GM12878 (cell line): Measurements from ENCODE around the gene GABBR2. TPM values are rescaled to one million over a fixed set of nuclear protein-coding genes. Genes with fewer than 3 reads are reported as not detected.

Experiments used
- ATAC-seq: fragments of 200-7000 bp; cut with Tn5 transposase; 3 replicates; pipeline ENCODE4 v1.9.1; 2020; ENCODE audit warnings: mild to moderate bottlenecking, moderate library complexity
- BruUV-seq: library from RNA; stranded (reverse); fragments of 400-500 nt; replicated peaks from 2 replicates; lab custom pipeline; 2021; lab: Mats Ljungman, UMichigan
- CTCF ChIA-PET: fragments of 300-600 bp; sonication (Branson Sonifier 250); formaldehyde crosslinking; extraction: SDS; loops from one replicate; lab custom pipeline; 2021; ENCODE audit warnings: inconsistent platforms; lab: Yijun Ruan, JAX
- POLR2A ChIA-PET: fragments of 350-600 bp; formaldehyde crosslinking; extraction: SDS; loops from one replicate; lab custom pipeline; 2021; ENCODE audit warnings: inconsistent platforms; lab: Charles Lee
- RAD21 ChIA-PET: fragments of 300-600 bp; sonication (Branson Sonifier 250); formaldehyde crosslinking; loops from one replicate; lab custom pipeline; 2023; ENCODE audit warnings: antibody characterized with exemption; ENCODE audit not compliant: unreplicated experiment; lab: Charles Lee
- SMC1A ChIA-PET: fragments of 300-600 bp; sonication (Branson Sonifier 250); formaldehyde crosslinking; loops from one replicate; lab custom pipeline; 2023; ENCODE audit not compliant: unreplicated experiment, uncharacterized antibody; lab: Charles Lee
- DNase-seq: peaks from one replicate; pipeline ENCODE4 v3.0.0-alpha.2; 2011; ENCODE audit warnings: low read depth, low spot score
- FAIRE-seq: peaks from 3 replicates; lab custom pipeline; 2011; peaks lifted over from hg19 to GRCh38; lab: Jason Lieb, UNC
- H2AFZ ChIP-seq: 2 replicates; pipeline ENCODE4 v1.6.0; 2011; ENCODE audit warnings: low read depth, low read length, control low read depth; ENCODE audit not compliant: control insufficient read depth
- H3K27ac ChIP-seq: 2 replicates; pipeline ENCODE4 v1.5.1; 2011; ENCODE audit warnings: control low read depth; ENCODE audit not compliant: control insufficient read depth, insufficient read depth
- H3K27me3 ChIP-seq, 2 experiments: replicated peaks in 1 of 2; 2 replicates each; pipeline versions ENCODE4 v1.6.0 to v1.6.1; 2011; ENCODE audit warnings: low read length in 1 of 2; ENCODE audit not compliant: control insufficient read depth in 2 of 2, insufficient read depth in 2 of 2
- H3K36me3 ChIP-seq, 2 experiments: 2 replicates each; pipeline ENCODE4 v1.5.1; 2011; ENCODE audit warnings: low read length in 1 of 2; ENCODE audit not compliant: control insufficient read depth in 2 of 2, insufficient read depth in 2 of 2
- H3K4me1 ChIP-seq: 2 replicates; pipeline ENCODE4 v1.6.1; 2011; ENCODE audit warnings: mild to moderate bottlenecking, low read length, moderate library complexity, mixed read lengths; ENCODE audit not compliant: control insufficient read depth, insufficient read depth
- H3K4me2 ChIP-seq: 2 replicates; pipeline ENCODE4 v1.6.0; 2011; ENCODE audit warnings: control low read depth; ENCODE audit not compliant: control insufficient read depth, insufficient read depth
- H3K4me3 ChIP-seq: fragments of 200-600 bp; sonication (generic); 2 replicates; pipeline ENCODE4 v1.5.1; 2016
- H3K79me2 ChIP-seq: 2 replicates; pipeline ENCODE4 v1.6.0; 2011; ENCODE audit warnings: low read length; ENCODE audit not compliant: control insufficient read depth, insufficient read depth
- H3K9ac ChIP-seq: 2 replicates; pipeline ENCODE4 v1.8.0; 2011; ENCODE audit warnings: low read length, control low read depth, mixed read lengths; ENCODE audit not compliant: control insufficient read depth, insufficient read depth
- H3K9me3 ChIP-seq: replicated peaks from 3 replicates; pipeline ENCODE4 v1.5.1; 2011; ENCODE audit warnings: mild to moderate bottlenecking, low read length; ENCODE audit not compliant: control insufficient read depth, insufficient read depth
- H4K20me1 ChIP-seq: 2 replicates; pipeline ENCODE4 v1.6.0; 2011; ENCODE audit not compliant: control insufficient read depth, insufficient read depth
- CREB1 ChIP-seq: IDR thresholded peaks from 2 replicates; pipeline ENCODE4 v1.6.1; 2012; ENCODE audit warnings: low read depth, mild to moderate bottlenecking, inconsistent platforms
- DPF2 ChIP-seq: fragments of 450-650 bp; IDR thresholded peaks from 2 replicates; pipeline ENCODE4 v1.6.1; 2017; ENCODE audit warnings: mild to moderate bottlenecking
- EGR1 ChIP-seq, 2 experiments: IDR thresholded peaks; 1 replicate in 1 of 2; 2 replicates in 1 of 2; pipeline ENCODE4 v1.6.1; 2011 to 2012; ENCODE audit warnings: low read depth in 2 of 2, low read length in 2 of 2, borderline replicate concordance in 1 of 2, mild to moderate bottlenecking in 1 of 2, moderate library complexity in 1 of 2
- FOXM1 ChIP-seq: IDR thresholded peaks from 2 replicates; pipeline ENCODE4 v1.6.1; 2012; ENCODE audit warnings: low read depth, mild to moderate bottlenecking, inconsistent platforms, low read length, moderate library complexity
- MEF2A ChIP-seq: IDR thresholded peaks from 2 replicates; pipeline ENCODE4 v1.6.1; 2011; ENCODE audit warnings: low read depth, mild to moderate bottlenecking, low read length, moderate library complexity; ENCODE audit not compliant: insufficient read depth
- MTA3 ChIP-seq: IDR thresholded peaks from 2 replicates; pipeline ENCODE4 v1.6.1; 2012; ENCODE audit warnings: low read length, inconsistent platforms, borderline replicate concordance
- NBN ChIP-seq: fragments of 450-650 bp; IDR thresholded peaks from 2 replicates; pipeline ENCODE4 v1.6.1; 2016
- NFIC ChIP-seq: IDR thresholded peaks from 2 replicates; pipeline ENCODE4 v1.6.1; 2012; ENCODE audit warnings: low read depth, mild to moderate bottlenecking, inconsistent platforms, low read length, moderate library complexity
- RBBP5 ChIP-seq: fragments of 200-600 bp; sonication (generic); conservative IDR thresholded peaks from 2 replicates; pipeline ENCODE4 v1.6.1; 2016
- SMAD5 ChIP-seq: IDR thresholded peaks from 2 replicates; pipeline ENCODE4 v1.6.1; 2016; ENCODE audit warnings: antibody characterized with exemption, low read depth
- STAT1 ChIP-seq: fragments of 450-650 bp; conservative IDR thresholded peaks from 2 replicates; pipeline ENCODE4 v1.6.1; 2014; ENCODE audit warnings: antibody characterized with exemption, mild to moderate bottlenecking
- ZNF274 ChIP-seq: IDR thresholded peaks from one replicate; pipeline ENCODE4 v1.8.0; 2011; ENCODE audit not compliant: insufficient read length, insufficient read depth
- WGBS: methylation state at CpG from one replicate; pipeline ENCODE4 v1.1.6; 2016; ENCODE audit warnings: low lambda C conversion rate; ENCODE audit not compliant: insufficient replicate concordance, insufficient coverage; ENCODE audit errors: missing lambda C conversion rate; 5-methylcytosine and 5-hydroxymethylcytosine counted together
- in situ Hi-C: fragments of 300-500 bp; cut with MboI; formaldehyde crosslinking; loops from 9 replicates; pipeline ENCODE4 v1.14.3; 2018; ENCODE audit warnings: mixed read lengths
- intact Hi-C: fragments of 100-400 bp; cut with micrococcal nuclease; formaldehyde crosslinking; loops from one replicate; pipeline ENCODE4 v1.14.2; 2022; ENCODE audit not compliant: unreplicated experiment
- polyA plus RNA-seq, 11 experiments: library from polyadenylated mRNA; depleted of rRNA in 4 of 11; unstranded in 6 of 11; stranded (reverse) in 5 of 11; fragments of >200 nt; fragmentation: Nextera tagmentation in 4 of 11; fragmentation: Illumina TruSeq in 1 of 11; extraction: Ambion mirVana in 4 of 11; extraction: Trizol in 1 of 11; gene quantifications; 1 replicate in 1 of 11; 2 replicates in 10 of 11; pipeline versions ENCODE4 v1.2.1 to v1.2.3, GENCODE V29; 2011 to 2016; ENCODE audit warnings: inconsistent platforms in 2 of 11, missing spikeins in 2 of 11, low read depth in 1 of 11
- total RNA-seq, 4 experiments: library from RNA; depleted of rRNA in 3 of 4; stranded (reverse); fragments of >200 nt in 3 of 4; fragmentation: Illumina TruSeq in 1 of 4; extraction: Trizol in 1 of 4; gene quantifications; 2 replicates each; pipeline versions ENCODE4 v1.2.1 to v1.2.3, GENCODE V29; 2013 to 2021
- TF ChIP-seq, protein P1 (sequence below): fragments of 450-650 bp; IDR thresholded peaks from 2 replicates; pipeline ENCODE4 v1.6.1; 2018; ENCODE audit warnings: borderline replicate concordance, mild to moderate bottlenecking; ENCODE audit not compliant: partially characterized antibody
- TF ChIP-seq, protein P2 (sequence below): IDR thresholded peaks from 2 replicates; pipeline ENCODE4 v1.6.1; 2011; ENCODE audit warnings: borderline replicate concordance, low read depth, mild to moderate bottlenecking, moderate library complexity, low read length; ENCODE audit not compliant: insufficient read depth, poor library complexity, severe bottlenecking

The GABBR2 gene
- total and polyA plus RNA-seq, 10 of the 15 experiments (the other 5 are each of a cell fraction or from before 2014, with no cell fraction given) = 0.02 to 2.2 (median 0.06) TPM; not detected in 2

DNA sequence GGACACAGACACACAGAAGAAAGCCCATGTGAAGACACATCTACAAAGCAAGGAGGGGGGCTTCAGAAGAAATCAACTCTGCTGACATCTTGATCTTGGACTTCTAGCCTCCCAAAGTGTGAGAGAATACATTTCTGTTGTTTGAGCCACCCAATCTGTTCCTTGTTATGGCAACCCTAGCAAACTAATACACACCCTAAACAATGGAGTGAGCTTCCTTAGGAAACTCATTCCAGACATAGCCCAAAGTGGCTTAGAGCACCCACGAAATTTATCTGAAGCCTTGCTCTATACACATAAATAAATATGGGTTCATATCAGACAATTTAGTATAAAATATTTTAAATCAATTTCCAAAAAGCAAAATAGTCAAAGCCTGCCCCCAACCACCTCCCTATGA lies 445.7 kb downstream of the GABBR2 start:
- H4K20me1 ChIP-seq = no peaks in the 10 kb centered on the region
- POLR2A ChIA-PET = no interaction called here
- ATAC-seq = no peak

More for the DNA sequence above, 445.7 kb downstream of the GABBR2 start:
- no peak overlapping the region for H2AFZ ChIP-seq
- ChIA-PET SMC1A (interaction anchor here (0.6 to 3.0 kb wide), 13 partner anchors 58 to 551 kb away, joined by 3 to 23 read pairs (median 4); partner anchors contain the start of genes TRIM14 and TRMO), CTCF (interaction anchor here (0.8 to 2.9 kb wide), 15 partner anchors 10 to 373 kb away, joined by 3 to 41 read pairs (median 5); partner anchors contain the start of genes TRIM14 and TRMO)
- H3K36me3 ChIP-seq = no peaks in the 10 kb centered on the region
- WGBS = 91% methylated on average over 1 of the region's 1 CpG
- H3K4me1 ChIP-seq = no peaks in the 10 kb centered on the region
- no peaks in the 10 kb centered on the region for H3K79me2 ChIP-seq
- FAIRE-seq = no peak
- no peaks in the 10 kb centered on the region for H3K27me3 ChIP-seq
- intact Hi-C loops (loop anchor here (1.0 to 10.0 kb wide), 5 partner anchors 58 to 548 kb away; no protein-coding TSS in a partner anchor), in situ Hi-C loops (loop anchor here (5.0 to 10.0 kb wide), 2 partner anchors 191 to 538 kb away; no protein-coding TSS in a partner anchor)
- no TSS peak for BruUV-seq
- H3K4me2 ChIP-seq = no peak overlapping the region
- TF ChIP-seq NBN = no peak
- TF ChIP-seq DPF2 = no peak
- TF ChIP-seq CREB1 = no peak
- TF ChIP-seq, protein P1, sequence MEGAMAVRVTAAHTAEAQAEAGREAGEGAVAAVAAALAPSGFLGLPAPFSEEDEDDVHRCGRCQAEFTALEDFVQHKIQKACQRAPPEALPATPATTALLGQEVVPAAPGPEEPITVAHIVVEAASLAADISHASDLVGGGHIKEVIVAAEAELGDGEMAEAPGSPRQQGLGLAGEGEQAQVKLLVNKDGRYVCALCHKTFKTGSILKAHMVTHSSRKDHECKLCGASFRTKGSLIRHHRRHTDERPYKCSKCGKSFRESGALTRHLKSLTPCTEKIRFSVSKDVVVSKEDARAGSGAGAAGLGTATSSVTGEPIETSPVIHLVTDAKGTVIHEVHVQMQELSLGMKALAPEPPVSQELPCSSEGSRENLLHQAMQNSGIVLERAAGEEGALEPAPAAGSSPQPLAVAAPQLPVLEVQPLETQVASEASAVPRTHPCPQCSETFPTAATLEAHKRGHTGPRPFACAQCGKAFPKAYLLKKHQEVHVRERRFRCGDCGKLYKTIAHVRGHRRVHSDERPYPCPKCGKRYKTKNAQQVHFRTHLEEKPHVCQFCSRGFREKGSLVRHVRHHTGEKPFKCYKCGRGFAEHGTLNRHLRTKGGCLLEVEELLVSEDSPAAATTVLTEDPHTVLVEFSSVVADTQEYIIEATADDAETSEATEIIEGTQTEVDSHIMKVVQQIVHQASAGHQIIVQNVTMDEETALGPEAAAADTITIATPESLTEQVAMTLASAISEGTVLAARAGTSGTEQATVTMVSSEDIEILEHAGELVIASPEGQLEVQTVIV = no peak
- no peak for TF ChIP-seq RBBP5
- TF ChIP-seq STAT1 = no peak
- TF ChIP-seq ZNF274 = no peak
- TF ChIP-seq NFIC = no peak
- TF ChIP-seq FOXM1 = no peak
- TF ChIP-seq SMAD5 = no peak
- no peak for TF ChIP-seq MEF2A
- no peak for TF ChIP-seq MTA3
- no peak for TF ChIP-seq EGR1 (IDR thresholded peaks at IDR 0.05; ENCODE audit: borderline replicate concordance in 1 of 2, low read depth in 2 of 2, low read length in 2 of 2)
- TF ChIP-seq, protein P2, sequence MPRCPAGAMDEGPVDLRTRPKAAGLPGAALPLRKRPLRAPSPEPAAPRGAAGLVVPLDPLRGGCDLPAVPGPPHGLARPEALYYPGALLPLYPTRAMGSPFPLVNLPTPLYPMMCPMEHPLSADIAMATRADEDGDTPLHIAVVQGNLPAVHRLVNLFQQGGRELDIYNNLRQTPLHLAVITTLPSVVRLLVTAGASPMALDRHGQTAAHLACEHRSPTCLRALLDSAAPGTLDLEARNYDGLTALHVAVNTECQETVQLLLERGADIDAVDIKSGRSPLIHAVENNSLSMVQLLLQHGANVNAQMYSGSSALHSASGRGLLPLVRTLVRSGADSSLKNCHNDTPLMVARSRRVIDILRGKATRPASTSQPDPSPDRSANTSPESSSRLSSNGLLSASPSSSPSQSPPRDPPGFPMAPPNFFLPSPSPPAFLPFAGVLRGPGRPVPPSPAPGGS = no peak
- TF ChIP-seq, all 136 proteins: peak for 0
- DNase-seq = no peak
- no peak overlapping the region for H3K27ac ChIP-seq
- H3K4me3 ChIP-seq = no peak overlapping the region
- RAD21 ChIA-PET = interaction anchor here (0.7 to 2.5 kb wide), 7 partner anchors 57 to 340 kb away, joined by 3 to 15 read pairs (median 4); partner anchors contain the start of genes TRIM14 and TRMO
- no peak overlapping the region for H3K9ac ChIP-seq
- H3K9me3 ChIP-seq = no peaks in the 10 kb centered on the region
